ENCODE data around the gene SP2.

- TF ChIP-seq CTCF (IDR thresholded peaks at IDR 0.05) (no peak), POLR2A (IDR thresholded peaks at IDR 0.05) (no peak)
Observed at GRCh38 chr17:47878203-47879027, 17.6 kb upstream of the SP2 start.
